Measurements from ENCODE around the gene JAG1.

The JAG1 gene

GRCh38 chr20:10644458-10645204 is 29.2 kb downstream of the JAG1 start:
- Histone ChIP-seq H3K4me2 (ENCODE audit: low read length) (no peak overlapping the region), H3K9me3 (ENCODE audit: control insufficient read depth, insufficient read depth, low read length) (no peaks in the 10 kb centered on the region), H4K20me1 (ENCODE audit: control insufficient read depth, insufficient read depth, low read depth, low read length) (no peaks in the 10 kb centered on the region), H3K36me3 (ENCODE audit: control insufficient read depth, low read length) (no peaks in the 10 kb centered on the region), H3K27me3 (ENCODE audit: control insufficient read depth, low read length) (no peaks in the 10 kb centered on the region), H3K79me2 (ENCODE audit: control insufficient read depth, low read length) (no peaks in the 10 kb centered on the region), H3K9me2 (replicated peaks; ENCODE audit: control insufficient read depth, low read length) (no peaks in the 10 kb centered on the region), H3K27ac (ENCODE audit: low read depth, low read length) (no peak overlapping the region), H3K4me1 (ENCODE audit: control insufficient read depth, low read length) (no peaks in the 10 kb centered on the region), H3K4me3 (ENCODE audit: low read length) (no peak overlapping the region), H3F3A (ENCODE audit: control insufficient read depth, insufficient read depth) (no peaks in the 10 kb centered on the region)
- TF ChIP-seq CTCF (IDR thresholded peaks at IDR 0.05; ENCODE audit: low read depth, low read length, poor library complexity, severe bottlenecking) = no peak
- no peak for TF ChIP-seq EZH2phosphoT487 (IDR thresholded peaks at IDR 0.05; ENCODE audit: borderline replicate concordance, low read length)

- H3K36me3 ChIP-seq (ENCODE audit: control insufficient read depth, low read length) = no peaks in the 10 kb centered on the region
- no peaks in the 10 kb centered on the region for H3K9me2 ChIP-seq (replicated peaks; ENCODE audit: control insufficient read depth, low read length)
- no peaks in the 10 kb centered on the region for H3K9me3 ChIP-seq (ENCODE audit: control insufficient read depth, insufficient read depth, low read length)
- H4K20me1 ChIP-seq (ENCODE audit: control insufficient read depth, insufficient read depth, low read depth, low read length) = no peaks in the 10 kb centered on the region
- no peak overlapping the region for H3K4me3 ChIP-seq (ENCODE audit: low read length)
- no peaks in the 10 kb centered on the region for H3K79me2 ChIP-seq (ENCODE audit: control insufficient read depth, low read length)
- no peak overlapping the region for H3K4me2 ChIP-seq (ENCODE audit: low read length)
- H3K27me3 ChIP-seq (ENCODE audit: control insufficient read depth, low read length) = no peaks in the 10 kb centered on the region
- no peaks in the 10 kb centered on the region for H3K4me1 ChIP-seq (ENCODE audit: control insufficient read depth, low read length)
- H3K27ac ChIP-seq (ENCODE audit: low read depth, low read length) = no peak overlapping the region
- TF ChIP-seq CTCF (IDR thresholded peaks at IDR 0.05; ENCODE audit: low read depth, low read length, poor library complexity, severe bottlenecking) (no peak), EZH2phosphoT487 (IDR thresholded peaks at IDR 0.05; ENCODE audit: borderline replicate concordance, low read length) (no peak)
- H3F3A ChIP-seq (ENCODE audit: control insufficient read depth, insufficient read depth) = no peaks in the 10 kb centered on the region
Measured at GRCh38 chr20:10643560-10643873, 30.3 kb downstream of the JAG1 start.

GRCh38 chr20:10642856-10643559 is 30.8 kb downstream of the JAG1 start:
- Histone ChIP-seq H3K36me3 (ENCODE audit: control insufficient read depth, low read length) (no peaks in the 10 kb centered on the region), H3K9me2 (replicated peaks; ENCODE audit: control insufficient read depth, low read length) (no peaks in the 10 kb centered on the region), H4K20me1 (ENCODE audit: control insufficient read depth, insufficient read depth, low read depth, low read length) (no peaks in the 10 kb centered on the region), H3K4me1 (ENCODE audit: control insufficient read depth, low read length) (no peaks in the 10 kb centered on the region), H3F3A (ENCODE audit: control insufficient read depth, insufficient read depth) (no peaks in the 10 kb centered on the region), H3K4me2 (ENCODE audit: low read length) (no peak overlapping the region), H3K4me3 (ENCODE audit: low read length) (no peak overlapping the region), H3K27me3 (ENCODE audit: control insufficient read depth, low read length) (no peaks in the 10 kb centered on the region), H3K27ac (ENCODE audit: low read depth, low read length) (no peak overlapping the region), H3K9me3 (ENCODE audit: control insufficient read depth, insufficient read depth, low read length) (no peaks in the 10 kb centered on the region), H3K79me2 (ENCODE audit: control insufficient read depth, low read length) (no peaks in the 10 kb centered on the region)
- TF ChIP-seq EZH2phosphoT487 (IDR thresholded peaks at IDR 0.05; ENCODE audit: borderline replicate concordance, low read length) (no peak), CTCF (IDR thresholded peaks at IDR 0.05; ENCODE audit: low read depth, low read length, poor library complexity, severe bottlenecking) (no peak)

Measured in DOHH2 (cell line).